CD4-positive, alpha-beta T cell treated with Interferon alpha-2 for 1 hour (primary cell): ENCODE measurements around the gene TMEM134.
A peak's percentile ranks its signal among the peaks of the same experiment; 100 is the strongest.
"Not testable (repeated sequence)": the region's sequence is repeated elsewhere in the genome, so short reads cannot be mapped to it uniquely, and the experiment has no call there.

Experiments used
- DNase-seq, 2 donors: peaks; one replicate each; pipeline ENCODE4 v3.0.0-alpha.2; 2020 to 2022

Gene TMEM134

DNA sequence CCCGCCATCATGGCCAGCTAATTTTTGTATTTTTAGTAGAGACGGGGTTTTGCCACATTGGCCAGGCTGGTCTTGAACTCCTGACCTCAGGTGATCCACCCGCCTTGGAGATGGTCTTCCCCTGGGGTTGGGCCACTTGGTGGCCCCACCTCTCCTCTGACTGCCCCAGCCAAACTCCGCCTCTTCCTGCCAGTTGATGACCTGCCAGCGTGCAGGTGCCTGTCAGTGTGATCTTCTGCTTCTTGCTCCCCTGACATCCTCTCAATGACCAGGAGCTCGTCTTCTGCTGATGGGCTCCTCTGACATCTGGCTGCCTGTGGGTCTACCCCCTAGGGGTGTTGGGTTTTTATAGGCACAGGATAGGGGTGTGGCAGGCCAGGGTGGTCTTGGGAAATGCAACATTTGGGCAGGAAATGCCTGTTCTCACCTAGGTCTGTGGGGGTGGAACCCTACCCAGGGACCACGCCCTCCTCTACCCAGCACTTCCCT, 16.9 kb upstream of the TMEM134 start:
- peak; percentile 57 to 81 for DNase-seq

- DNase-seq: peak; percentile 58 to 70
Observed at GRCh38 chr11:67484847-67485311, 15.8 kb upstream of the TMEM134 start.

- peak in 1 of 2 donors; percentile 69 for DNase-seq
Observed at GRCh38 chr11:67483831-67484665, 15.0 kb upstream of the TMEM134 start.

DNA sequence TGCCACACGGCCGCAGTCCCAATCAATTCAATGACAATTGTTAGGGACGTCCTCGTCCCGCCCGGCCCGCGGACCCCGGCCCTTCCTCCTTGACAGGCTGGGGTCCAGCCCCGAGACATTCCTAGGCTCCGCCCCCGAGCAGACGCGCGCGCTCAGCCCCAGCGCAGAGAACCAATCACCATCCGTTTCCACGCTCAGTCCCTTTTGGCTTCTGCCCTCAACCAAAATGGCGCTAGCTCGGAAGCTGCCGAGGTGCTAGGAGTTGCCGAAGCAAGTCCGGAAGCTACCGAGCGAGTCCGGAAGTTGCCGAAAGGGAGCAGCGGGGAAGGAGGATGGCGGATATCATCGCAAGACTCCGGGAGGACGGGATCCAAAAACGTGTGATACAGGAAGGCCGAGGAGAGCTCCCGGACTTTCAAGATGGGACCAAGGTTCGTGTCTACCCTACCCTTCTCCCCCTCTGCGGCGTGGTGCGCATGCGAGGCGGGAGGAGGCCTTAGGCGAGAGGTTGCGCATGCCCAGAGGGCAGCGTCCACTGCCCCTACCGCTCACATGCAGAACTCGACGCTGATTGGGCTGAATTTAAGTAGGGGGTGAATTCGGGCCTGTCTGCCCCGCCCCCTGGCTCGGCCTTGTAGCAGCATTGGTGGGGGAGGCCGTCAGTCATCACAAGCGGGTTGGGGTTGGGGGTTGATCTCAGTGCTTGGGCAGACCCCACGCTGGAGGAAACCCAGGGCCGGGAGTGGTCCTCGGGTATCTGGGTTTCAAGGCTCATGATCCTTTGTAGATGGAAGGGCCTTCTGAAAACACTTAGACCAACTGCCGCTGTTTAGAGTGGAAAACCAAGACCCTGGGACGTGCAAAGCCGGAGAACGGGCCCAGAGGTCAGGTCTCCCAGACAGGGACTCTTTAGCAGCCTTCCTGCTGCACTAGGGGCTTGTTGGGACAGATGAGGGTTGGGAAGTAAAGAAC, 14.1 kb upstream of the TMEM134 start, which contains the start of gene AIP:
Gene AIP (plus strand): TSS at position 200 of the 972 bp plus-strand sequence. CDS start 133 bp downstream, at position 333.
- peak; percentile 97 to 98 for DNase-seq

- no peak for DNase-seq
Observed at GRCh38 chr11:67482275-67482826, 13.3 kb upstream of the TMEM134 start.

- DNase-seq: not testable (repeated sequence)
Observed at GRCh38 chr11:67477344-67478050, 8.4 kb upstream of the TMEM134 start.

GRCh38 chr11:67476692-67477091, 7.6 kb upstream of the TMEM134 start:
- DNase-seq: not testable (repeated sequence)

- DNase-seq: no peak
Observed at GRCh38 chr11:67472882-67473281, 3.8 kb upstream of the TMEM134 start.

DNA sequence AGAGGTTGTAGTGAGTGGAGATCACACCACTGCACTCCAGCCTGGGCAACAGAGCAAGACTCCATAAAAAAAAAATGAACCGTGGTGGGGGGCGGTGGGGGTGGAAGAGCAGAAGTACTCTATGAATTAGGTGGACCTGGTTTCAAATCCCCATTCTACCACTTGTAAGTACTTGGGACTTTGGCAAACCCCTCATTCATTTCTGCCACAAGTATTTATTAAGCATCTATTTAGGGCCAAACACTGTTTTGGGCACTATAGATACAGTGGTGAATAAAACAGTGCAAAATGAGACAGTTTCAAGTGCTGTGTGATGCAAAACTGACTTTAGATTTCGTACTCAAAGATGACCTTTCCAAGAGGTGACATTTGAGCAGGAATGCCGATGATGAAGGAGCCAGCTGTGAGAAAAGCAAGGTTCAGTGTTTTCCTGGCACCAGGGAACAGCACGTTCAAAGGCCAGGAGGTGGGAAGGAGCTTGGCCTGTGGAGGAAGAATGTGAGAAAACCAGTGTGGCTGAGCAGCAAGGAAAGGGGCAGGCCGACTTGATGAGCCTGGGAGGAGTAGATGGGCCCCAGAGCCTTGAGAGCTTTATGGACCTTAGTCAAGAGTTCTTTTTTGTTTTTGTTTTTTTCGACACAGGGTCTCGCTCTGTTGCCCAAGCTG, 1.4 kb upstream of the TMEM134 start:
- no peak for DNase-seq

DNA sequence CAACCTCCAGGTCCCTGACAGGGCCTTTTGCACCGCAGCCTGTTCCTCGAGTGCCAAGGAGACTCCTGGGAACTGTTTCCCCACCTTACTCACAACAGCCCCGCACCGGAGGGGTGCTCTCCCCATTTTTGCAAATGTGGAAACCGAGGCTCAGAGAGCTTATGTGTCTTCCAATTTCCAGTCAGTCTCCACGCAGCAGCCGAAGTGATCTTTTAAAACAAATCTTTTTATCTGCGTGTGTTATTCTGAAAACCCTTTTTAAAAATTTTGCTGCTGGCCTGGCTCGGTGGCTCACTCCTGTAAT, 409 bp upstream of the TMEM134 start:
- no peak for DNase-seq

DNA sequence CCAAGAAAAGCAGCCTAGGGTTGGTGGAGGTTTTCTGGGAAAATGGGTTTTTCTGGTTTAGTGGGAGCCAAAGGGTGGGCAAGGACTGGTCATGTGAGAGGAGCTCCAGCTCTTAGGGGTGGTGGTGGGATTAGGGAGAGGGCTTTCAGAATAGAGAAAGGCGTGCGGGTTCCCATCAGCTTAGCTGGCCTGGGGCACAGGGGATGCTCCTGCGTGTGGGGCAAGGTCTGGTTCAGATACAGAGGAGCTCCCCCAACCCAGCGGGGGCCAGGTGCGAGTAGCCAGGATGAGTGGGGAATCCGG, 644 bp downstream of the TMEM134 start:
- no peak for DNase-seq

DNA sequence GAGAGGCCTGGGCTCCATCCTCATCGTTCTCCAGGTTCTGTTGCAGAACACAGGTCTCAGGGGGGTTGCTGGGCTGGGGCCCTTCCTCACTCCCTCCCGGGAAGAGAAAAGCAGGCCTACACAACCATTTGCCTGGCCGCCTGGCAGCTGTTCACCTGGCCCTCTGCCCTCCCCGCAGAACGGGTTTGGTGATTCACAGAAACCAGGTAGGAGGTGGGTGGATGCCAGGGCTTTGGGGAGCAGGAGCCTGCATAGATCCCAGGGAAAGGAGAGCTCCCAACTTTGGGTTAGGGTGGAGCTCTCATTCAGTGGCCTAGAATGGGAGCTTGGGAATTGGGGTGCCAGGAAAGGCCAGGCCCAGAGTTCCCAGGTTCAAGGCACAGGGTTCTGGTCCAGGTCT, 995 bp downstream of the TMEM134 start:
- DNase-seq: no peak

GRCh38 chr11:67466962-67467771, 1.9 kb downstream of the TMEM134 start:
- DNase-seq: no peak

GRCh38 chr11:67466367-67466766, 2.7 kb downstream of the TMEM134 start:
- DNase-seq: no peak

DNA sequence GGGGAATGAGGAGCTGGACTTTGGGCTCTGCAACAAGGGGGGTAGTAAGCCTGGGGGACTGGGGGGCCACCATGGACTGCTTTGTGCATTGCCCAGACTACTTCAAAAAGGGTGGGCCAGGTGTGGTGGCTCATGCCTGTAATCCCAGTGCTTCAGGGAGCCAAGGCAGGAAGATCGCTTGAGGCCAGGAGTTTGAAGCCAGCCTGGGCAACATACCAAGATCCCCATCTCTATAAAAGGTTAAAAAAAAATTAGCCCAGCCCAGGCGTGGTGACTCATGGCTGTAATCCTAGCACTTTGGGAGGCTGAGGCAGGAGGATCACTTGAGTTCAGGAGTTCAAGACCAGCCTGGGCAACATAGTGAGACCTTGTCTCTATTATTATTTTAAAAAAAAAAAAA, 3.5 kb downstream of the TMEM134 start:
- not testable (repeated sequence) for DNase-seq

GRCh38 chr11:67465189-67465510, 3.9 kb downstream of the TMEM134 start:
- no peak for DNase-seq

GRCh38 chr11:67464411-67465188, 4.5 kb downstream of the TMEM134 start:
- peak; percentile 95 to 97 for DNase-seq

- peak in 1 of 2 donors; percentile 61 for DNase-seq
Observed at GRCh38 chr11:67463680-67464410, 5.2 kb downstream of the TMEM134 start.

DNA sequence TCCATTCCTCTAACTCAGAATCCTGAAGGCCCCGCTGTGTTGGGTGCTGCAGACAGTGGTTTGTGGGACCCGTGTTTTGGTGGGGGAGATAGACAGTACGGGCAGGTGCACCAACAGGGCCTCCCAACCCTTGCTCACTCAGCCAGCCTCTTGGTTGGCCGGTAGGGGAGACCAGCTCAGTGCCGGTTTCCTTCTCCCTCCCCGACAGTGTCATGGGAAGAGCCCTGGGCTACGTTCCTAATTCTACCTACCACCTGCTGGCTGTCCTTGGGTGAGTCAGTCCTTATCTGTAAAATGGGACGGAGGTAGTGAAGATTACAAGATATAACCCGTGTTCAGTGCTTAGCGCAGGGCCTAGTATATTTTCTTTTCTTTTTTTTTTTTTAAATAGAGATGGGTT, 5.9 kb downstream of the TMEM134 start:
- DNase-seq: no peak

- no peak for DNase-seq
Observed at GRCh38 chr11:67458266-67458665, 10.8 kb downstream of the TMEM134 start.
